MG63 (cell line): ENCODE results near the gene SLCO1C1. TPM values are rescaled to one million over a fixed set of nuclear protein-coding genes. Genes with fewer than 3 reads are reported as not detected.

Source experiments
- DNase-seq: peaks from one replicate; pipeline ENCODE4 v3.0.0-alpha.2; 2020
- H3K27me3 ChIP-seq: fragments of 250-450 bp; sonication (Bioruptor Pico); 2 replicates; pipeline ENCODE4 v1.5.1; 2020; ENCODE audit warnings: mild to moderate bottlenecking, moderate library complexity
- H3K36me3 ChIP-seq: fragments of 250-450 bp; sonication (Bioruptor Pico); 2 replicates; pipeline ENCODE4 v1.5.1; 2020; ENCODE audit warnings: mild to moderate bottlenecking, moderate library complexity
- H3K4me3 ChIP-seq: fragments of 250-450 bp; sonication (Bioruptor Pico); 2 replicates; pipeline ENCODE4 v1.5.1; 2020; ENCODE audit warnings: mild to moderate bottlenecking, moderate library complexity
- H3K9me3 ChIP-seq: fragments of 250-450 bp; sonication (Bioruptor Pico); 2 replicates; pipeline ENCODE4 v1.5.1; 2020; ENCODE audit warnings: mild to moderate bottlenecking, moderate library complexity
- total RNA-seq: library from RNA; depleted of rRNA; stranded (reverse); fragments of >200 nt; shearing (Covaris generic); gene quantifications from 2 replicates; pipeline ENCODE4 v1.2.3, GENCODE V29; 2014; ENCODE audit warnings: low replicate concordance; rRNA removed

Gene SLCO1C1
- total RNA-seq: not detected in 2 replicates

- Histone ChIP-seq H3K27me3 (peaks cover 3% of the 10 kb centered on the region; the same call in 1 of the 2 replicates), H3K9me3 (no peaks in the 10 kb centered on the region), H3K36me3 (no peaks in the 10 kb centered on the region), H3K4me3 (no peak within 1 kb of the TSS)
- DNase-seq: no peak
These were observed at the start of gene SLCO1C1 for GRCh38 chr12:20695232-20695631. Gene SLCO1C1 (plus strand): TSS chr12:20695332. CDS start chr12:20699577, 4,245 bp downstream.

- no peaks in the 10 kb centered on the region for H3K36me3 ChIP-seq
- H3K9me3 ChIP-seq: no peaks in the 10 kb centered on the region
- no peaks in the 10 kb centered on the region for H3K27me3 ChIP-seq
- DNase-seq: no peak
- no peak overlapping the region for H3K4me3 ChIP-seq
These were observed 48.8 kb upstream of the SLCO1C1 start for GRCh38 chr12:20646239-20646827.

GRCh38 chr12:20653871-20654270, 41.3 kb upstream of the SLCO1C1 start:
- Histone ChIP-seq H3K4me3 (no peak overlapping the region), H3K36me3 (no peaks in the 10 kb centered on the region), H3K9me3 (no peaks in the 10 kb centered on the region), H3K27me3 (no peaks in the 10 kb centered on the region)
- no peak for DNase-seq

- Histone ChIP-seq H3K36me3 (no peaks in the 10 kb centered on the region), H3K4me3 (no peak overlapping the region), H3K9me3 (peaks cover 13% of the 10 kb centered on the region), H3K27me3 (no peaks in the 10 kb centered on the region)
- DNase-seq: no peak
These were observed 38.5 kb upstream of the SLCO1C1 start for GRCh38 chr12:20656600-20656999.

GRCh38 chr12:20657496-20657895, 37.6 kb upstream of the SLCO1C1 start:
- H3K4me3 ChIP-seq: no peak overlapping the region
- no peak for DNase-seq
- H3K36me3 ChIP-seq: no peaks in the 10 kb centered on the region
- H3K9me3 ChIP-seq: peaks cover 13% of the 10 kb centered on the region
- no peaks in the 10 kb centered on the region for H3K27me3 ChIP-seq

GRCh38 chr12:20681334-20681733, 13.8 kb upstream of the SLCO1C1 start:
- DNase-seq: no peak
- Histone ChIP-seq H3K4me3 (no peak overlapping the region), H3K36me3 (no peaks in the 10 kb centered on the region), H3K9me3 (no peaks in the 10 kb centered on the region), H3K27me3 (no peaks in the 10 kb centered on the region)

- Histone ChIP-seq H3K36me3 (no peaks in the 10 kb centered on the region), H3K4me3 (no peak overlapping the region), H3K9me3 (no peaks in the 10 kb centered on the region), H3K27me3 (no peaks in the 10 kb centered on the region; the same call in 1 of the 2 replicates)
- DNase-seq: no peak
These were observed 1.2 kb downstream of the SLCO1C1 start for GRCh38 chr12:20696181-20696905.

GRCh38 chr12:20701106-20701505, 6.0 kb downstream of the SLCO1C1 start:
- Histone ChIP-seq H3K27me3 (no peaks in the 10 kb centered on the region; the same call in 1 of the 2 replicates), H3K36me3 (no peaks in the 10 kb centered on the region), H3K9me3 (no peaks in the 10 kb centered on the region), H3K4me3 (no peak overlapping the region)
- DNase-seq: no peak

- H3K27me3 ChIP-seq: no peaks in the 10 kb centered on the region
- DNase-seq: no peak
- H3K36me3 ChIP-seq: no peaks in the 10 kb centered on the region
- H3K9me3 ChIP-seq: no peaks in the 10 kb centered on the region
- no peak overlapping the region for H3K4me3 ChIP-seq
These were observed 9.7 kb downstream of the SLCO1C1 start for GRCh38 chr12:20704860-20705259.

GRCh38 chr12:20711846-20712245, 16.7 kb downstream of the SLCO1C1 start:
- H3K36me3 ChIP-seq: no peaks in the 10 kb centered on the region
- no peak for DNase-seq
- no peaks in the 10 kb centered on the region for H3K9me3 ChIP-seq
- no peaks in the 10 kb centered on the region; the same call in 1 of the 2 replicates for H3K27me3 ChIP-seq
- H3K4me3 ChIP-seq: no peak overlapping the region

- H3K9me3 ChIP-seq: no peaks in the 10 kb centered on the region
- H3K4me3 ChIP-seq: no peak overlapping the region
- no peaks in the 10 kb centered on the region for H3K36me3 ChIP-seq
- DNase-seq: no peak
- no peaks in the 10 kb centered on the region; the same call in 1 of the 2 replicates for H3K27me3 ChIP-seq
These were observed 20.9 kb downstream of the SLCO1C1 start for GRCh38 chr12:20716037-20716436.

GRCh38 chr12:20716985-20717384, 21.9 kb downstream of the SLCO1C1 start:
- H3K27me3 ChIP-seq: no peaks in the 10 kb centered on the region; the same call in 1 of the 2 replicates
- no peak overlapping the region for H3K4me3 ChIP-seq
- no peaks in the 10 kb centered on the region for H3K9me3 ChIP-seq
- no peak for DNase-seq
- no peaks in the 10 kb centered on the region for H3K36me3 ChIP-seq

GRCh38 chr12:20718294-20718693, 23.2 kb downstream of the SLCO1C1 start:
- Histone ChIP-seq H3K36me3 (no peaks in the 10 kb centered on the region), H3K9me3 (no peaks in the 10 kb centered on the region)
- DNase-seq: no peak

GRCh38 chr12:20722142-20722541, 27.0 kb downstream of the SLCO1C1 start:
- Histone ChIP-seq H3K36me3 (no peaks in the 10 kb centered on the region), H3K9me3 (no peaks in the 10 kb centered on the region), H3K4me3 (no peak overlapping the region), H3K27me3 (no peaks in the 10 kb centered on the region; the same call in 1 of the 2 replicates)
- no peak for DNase-seq

More at GRCh38 chr12:20718294-20718693, 23.2 kb downstream of the SLCO1C1 start:
- no peak overlapping the region for H3K4me3 ChIP-seq
- H3K27me3 ChIP-seq: no peaks in the 10 kb centered on the region; the same call in 1 of the 2 replicates

GRCh38 chr12:20731274-20731673, 36.1 kb downstream of the SLCO1C1 start:
- H3K36me3 ChIP-seq: no peaks in the 10 kb centered on the region
- peaks cover 2% of the 10 kb centered on the region for H3K27me3 ChIP-seq
- no peaks in the 10 kb centered on the region for H3K9me3 ChIP-seq
- DNase-seq: no peak
- H3K4me3 ChIP-seq: no peak overlapping the region

- H3K4me3 ChIP-seq: no peak overlapping the region
- H3K36me3 ChIP-seq: no peaks in the 10 kb centered on the region
- no peak for DNase-seq
- H3K27me3 ChIP-seq: no peaks in the 10 kb centered on the region; the same call in 1 of the 2 replicates
- no peaks in the 10 kb centered on the region for H3K9me3 ChIP-seq
These were observed 45.8 kb downstream of the SLCO1C1 start for GRCh38 chr12:20740972-20741371.

GRCh38 chr12:20748198-20748597, 53.1 kb downstream of the SLCO1C1 start:
- Histone ChIP-seq H3K4me3 (no peak overlapping the region), H3K27me3 (no peaks in the 10 kb centered on the region), H3K36me3 (no peaks in the 10 kb centered on the region), H3K9me3 (no peaks in the 10 kb centered on the region)
- no peak for DNase-seq

- H3K4me3 ChIP-seq: no peak overlapping the region
- no peak for DNase-seq
- H3K36me3 ChIP-seq: no peaks in the 10 kb centered on the region
- H3K27me3 ChIP-seq: no peaks in the 10 kb centered on the region
- H3K9me3 ChIP-seq: no peaks in the 10 kb centered on the region
These were observed 55.9 kb downstream of the SLCO1C1 start for GRCh38 chr12:20751046-20751445.
